ENCODE results near the gene MRPL49. TPM values are rescaled to one million over a fixed set of nuclear protein-coding genes. Genes with fewer than 3 reads are reported as not detected.

MRPL49 gene
- total and polyA plus RNA-seq, 2 of the 8 experiments (the other 6 are each of a cell fraction or from before 2014, with no cell fraction given): 54.0 to 84.8 TPM

DNA sequence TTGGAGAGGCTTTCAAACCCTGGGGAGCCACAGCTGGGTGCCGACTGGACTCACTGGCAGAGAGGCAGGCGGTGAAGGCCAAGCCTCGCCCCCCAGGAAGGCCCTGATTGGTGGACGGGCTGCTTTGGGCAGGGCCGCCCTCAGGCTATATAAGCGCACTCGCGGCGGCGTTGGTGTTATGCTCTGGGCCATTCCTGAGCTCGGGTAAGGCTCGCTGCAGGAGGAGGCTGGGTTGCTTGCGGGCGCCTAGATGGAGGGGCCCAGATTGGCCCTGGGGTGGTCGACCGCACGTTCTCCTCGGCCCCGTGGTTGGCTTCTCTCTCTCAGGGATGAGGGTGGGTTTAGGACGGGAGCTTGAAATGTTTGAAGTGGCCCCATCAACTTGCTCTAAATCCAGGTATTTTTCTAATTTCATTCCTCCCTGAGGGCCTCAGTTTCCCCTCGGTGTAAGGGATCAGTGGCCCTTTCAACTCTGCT lies 48.0 kb downstream of the MRPL49 start, which contains the start of gene SPDYC:
Gene SPDYC (plus strand): TSS at position 176 of the 477 bp plus-strand sequence. CDS start 1,125 bp downstream, outside the sequence.
- H2BK120ac ChIP-seq (replicated peaks; ENCODE audit: low read depth, low read length): no peak within 1 kb of the TSS
- ChIA-PET CTCF (ENCODE audit: partially characterized antibody) (interaction anchor here (1.0 to 1.3 kb wide), 3 partner anchors 10 to 79 kb away, joined by 3 read pairs; no protein-coding TSS in a partner anchor), POLR2A (ENCODE audit: partially characterized antibody) (interaction anchor here (0.6 to 2.1 kb wide), 8 partner anchors 11 to 432 kb away, joined by 3 to 24 read pairs (median 4); partner anchors contain the start of genes CAPN1, FAU, MRPL49 and SYVN1)
- no peaks in the 10 kb centered on the region; the same call in 1 of the 2 replicates for H3K23me2 ChIP-seq (ENCODE audit: low read depth, low read length)
- no peaks in the 10 kb centered on the region for H3K27me3 ChIP-seq (replicated peaks in 1 of 4; ENCODE audit: control insufficient read depth in 3 of 4, extremely low read depth in 1 of 4, insufficient read depth in 3 of 4, low read length in 3 of 4)
- H3K14ac ChIP-seq (ENCODE audit: insufficient read length): no peak within 1 kb of the TSS
- no peak within 1 kb of the TSS for H3K56ac ChIP-seq (replicated peaks; ENCODE audit: insufficient read length, low read depth, low read length)
- 0 out of 2 replicates have a peak within 1 kb of the TSS, but pooled peaks have one; percentile 17 for H4K8ac ChIP-seq (ENCODE audit: extremely low read depth, insufficient read depth, low read length)
- H3K4me3 ChIP-seq (ENCODE audit: extremely low read depth in 1 of 4, insufficient read depth in 2 of 4, low read depth in 3 of 4, low read length in 4 of 4): no peak within 1 kb of the TSS
- H3K79me2 ChIP-seq (ENCODE audit: control insufficient read depth in 1 of 2, insufficient read depth in 2 of 2, low read length in 2 of 2): no peaks in the 10 kb centered on the region
- H3K23ac ChIP-seq (ENCODE audit: insufficient read length): no peak within 1 kb of the TSS
- H3K4me2 ChIP-seq (ENCODE audit: insufficient read depth in 1 of 2, low read depth in 2 of 2, low read length in 2 of 2): no peak within 1 kb of the TSS
- WGBS, 2 experiments (ENCODE audit: extremely low coverage in 1 of 2, insufficient coverage in 1 of 2, insufficient read length in 1 of 2, insufficient replicate concordance in 2 of 2, low coverage in 1 of 2, low lambda C conversion rate in 2 of 2, missing lambda C conversion rate in 1 of 2): 94% methylated on average over 21 of the region's 21 CpGs; no CpG with 5 or more reads in 1 of the 2 experiments
- peak within 1 kb of the TSS; percentile 72; the same call in 1 of the 2 replicates for H2AFZ ChIP-seq (ENCODE audit: low read length)
- H3K9me3 ChIP-seq (ENCODE audit: insufficient read depth in 2 of 2, low read depth in 1 of 2, low read length in 1 of 2): no peaks in the 10 kb centered on the region
- H2AK5ac ChIP-seq (ENCODE audit: low read depth, low read length): no peak within 1 kb of the TSS
- peaks cover 0 to 6% (median 1%) of the 10 kb centered on the region in 4 experiments; a peak in 2 of 7 replicates for H3K4me1 ChIP-seq (replicated peaks in 1 of 4; ENCODE audit: control insufficient read depth in 3 of 4, insufficient read depth in 4 of 4, low read length in 3 of 4)
- H4K20me1 ChIP-seq (replicated peaks in 1 of 2; ENCODE audit: control insufficient read depth in 1 of 2, insufficient read depth in 2 of 2, low read length in 2 of 2): no peaks in the 10 kb centered on the region
- no peak within 1 kb of the TSS for H2BK20ac ChIP-seq (ENCODE audit: low read length)
- no peak within 1 kb of the TSS for H3K4ac ChIP-seq (replicated peaks; ENCODE audit: insufficient read length, low read depth, low read length)
- H3K79me1 ChIP-seq (ENCODE audit: low read depth, low read length): no peaks in the 10 kb centered on the region
- H4K91ac ChIP-seq (replicated peaks; ENCODE audit: insufficient read length, low read length): no peak within 1 kb of the TSS
- H4K5ac ChIP-seq (ENCODE audit: insufficient read length, low read depth, low read length): no peak within 1 kb of the TSS
- FAIRE-seq (no peak), DNase-seq (ENCODE audit: low read depth in 1 of 2, low spot score in 2 of 2) (peak in 1 of 2 experiments; percentile 62)
- no peak within 1 kb of the TSS; a peak in 1 of 7 replicates for H3K9ac ChIP-seq (replicated peaks in 1 of 4; ENCODE audit: extremely low read depth in 1 of 4, low read depth in 3 of 4, low read length in 3 of 4)
- peak within 1 kb of the TSS; percentile 18; the same call in 1 of the 2 replicates for H2BK12ac ChIP-seq (ENCODE audit: low read depth, low read length)
- H3K27ac ChIP-seq (ENCODE audit: low read depth, low read length): no peak within 1 kb of the TSS
- H2BK15ac ChIP-seq (ENCODE audit: low read length): peak within 1 kb of the TSS; percentile 81; the same call in 1 of the 2 replicates
- no peaks in the 10 kb centered on the region for H3K36me3 ChIP-seq (ENCODE audit: control insufficient read depth in 2 of 4, insufficient read depth in 4 of 4, low read length in 3 of 4)
- no peak within 1 kb of the TSS for H3K18ac ChIP-seq (ENCODE audit: extremely low read depth, low read length)
- no peak within 1 kb of the TSS for H2BK5ac ChIP-seq (ENCODE audit: low read depth, low read length)
- TF ChIP-seq EP300 (IDR thresholded peaks at IDR 0.05; ENCODE audit: borderline replicate concordance in 1 of 2, low read depth in 2 of 2, low read length in 2 of 2): no peak
- peak; percentile 84 for TF ChIP-seq TBP (IDR thresholded peaks at IDR 0.05; ENCODE audit: low read depth, low read length)
- TF ChIP-seq TAF7 (optimal IDR thresholded peaks at IDR 0.05; ENCODE audit: borderline replicate concordance, low read depth, low read length): no peak

All from H1 (cell line).